HepG2 (cell line): ENCODE measurements around the gene RAP1GAP2. TPM values are rescaled to one million over a fixed set of nuclear protein-coding genes. Genes with fewer than 3 reads are reported as not detected.

Experiments used
- MAX ChIP-seq: IDR thresholded peaks from 2 replicates; pipeline ENCODE4 v1.6.1; 2012; ENCODE audit warnings: inconsistent platforms
- PHF21A ChIP-seq: sonication (generic); formaldehyde crosslinking; IDR thresholded peaks from 2 replicates; pipeline ENCODE4 v1.5.0; 2020; ENCODE audit warnings: mild to moderate bottlenecking, missing genetic modification reagents
- SMAD1 ChIP-seq: sonication (generic); formaldehyde crosslinking; IDR thresholded peaks from 2 replicates; pipeline ENCODE4 v1.4.0; 2020; ENCODE audit warnings: missing genetic modification reagents, low read depth, mild to moderate bottlenecking, borderline replicate concordance
- TOE1 ChIP-seq: sonication (generic); formaldehyde crosslinking; IDR thresholded peaks from 2 replicates; pipeline ENCODE4 v1.4.0; 2020; ENCODE audit warnings: mild to moderate bottlenecking, missing genetic modification reagents
- ZNF280B ChIP-seq: sonication (generic); formaldehyde crosslinking; IDR thresholded peaks from 2 replicates; pipeline ENCODE4 v1.5.0; 2020; ENCODE audit warnings: missing genetic modification reagents, mild to moderate bottlenecking, borderline replicate concordance
- ZNF800 ChIP-seq: sonication (generic); formaldehyde crosslinking; IDR thresholded peaks from 2 replicates; pipeline ENCODE4 v1.4.0; 2020; ENCODE audit warnings: missing genetic modification reagents
- polyA plus RNA-seq, 8 experiments: library from polyadenylated mRNA; depleted of rRNA in 3 of 8; stranded (reverse) in 7 of 8; unstranded in 1 of 8; fragments of >200 nt; fragmentation: Illumina TruSeq in 4 of 8; extraction: Trizol in 4 of 8; gene quantifications; 2 replicates each; pipeline versions ENCODE4 v1.2.1 to v1.2.3, GENCODE V29; 2011 to 2016; ENCODE audit warnings: low read depth in 4 of 8, missing spikeins in 1 of 8, mixed read lengths in 1 of 8; ENCODE audit not compliant: insufficient read depth in 1 of 8
- total RNA-seq, 5 experiments: library from RNA; depleted of rRNA; stranded (reverse); fragments of >200 nt; fragmentation: Illumina TruSeq; extraction: Trizol; gene quantifications; 2 replicates each; pipeline ENCODE4 v1.2.3, GENCODE V29; 2016; ENCODE audit warnings: low read depth in 1 of 5
- TF ChIP-seq, protein P1 (sequence below): sonication (generic); formaldehyde crosslinking; IDR thresholded peaks from 2 replicates; pipeline ENCODE4 v1.4.0; 2020; ENCODE audit warnings: missing genetic modification reagents

The RAP1GAP2 gene
- total and polyA plus RNA-seq, 2 of the 13 experiments (the other 11 are each of a cell fraction or from before 2014, with no cell fraction given): 10.9 to 12.0 TPM

GRCh38 chr17:2854143-2855055 lies 58.2 kb downstream of the RAP1GAP2 start (continued):
- TF ChIP-seq TOE1 (CRISPR knock-in tag): no peak
- peak; percentile 94 for TF ChIP-seq ZNF800 (CRISPR knock-in tag)
- TF ChIP-seq, protein P1, sequence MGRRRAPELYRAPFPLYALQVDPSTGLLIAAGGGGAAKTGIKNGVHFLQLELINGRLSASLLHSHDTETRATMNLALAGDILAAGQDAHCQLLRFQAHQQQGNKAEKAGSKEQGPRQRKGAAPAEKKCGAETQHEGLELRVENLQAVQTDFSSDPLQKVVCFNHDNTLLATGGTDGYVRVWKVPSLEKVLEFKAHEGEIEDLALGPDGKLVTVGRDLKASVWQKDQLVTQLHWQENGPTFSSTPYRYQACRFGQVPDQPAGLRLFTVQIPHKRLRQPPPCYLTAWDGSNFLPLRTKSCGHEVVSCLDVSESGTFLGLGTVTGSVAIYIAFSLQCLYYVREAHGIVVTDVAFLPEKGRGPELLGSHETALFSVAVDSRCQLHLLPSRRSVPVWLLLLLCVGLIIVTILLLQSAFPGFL (CRISPR knock-in tag): no peak
- peak; percentile 3; the same call in 1 of the 2 replicates for TF ChIP-seq MAX
- TF ChIP-seq SMAD1 (CRISPR knock-in tag): no peak
- no peak for TF ChIP-seq PHF21A (CRISPR knock-in tag)
- TF ChIP-seq ZNF280B (CRISPR knock-in tag): peak; percentile 47; the same call in 1 of the 2 replicates
